DMS53 treated with DMSO at 0.1 percent for 48 hours (cell line): ENCODE data around the gene PI4K2A.
"Not testable (repeated sequence)": the region's sequence is repeated elsewhere in the genome, so short reads cannot be mapped to it uniquely, and the experiment has no call there.

Experiments used
- DNase-seq: peaks from one replicate; lab custom pipeline; 2025; ENCODE audit not compliant: unreplicated experiment; lab: John Stamatoyannopoulos, UW

PI4K2A gene

DNA sequence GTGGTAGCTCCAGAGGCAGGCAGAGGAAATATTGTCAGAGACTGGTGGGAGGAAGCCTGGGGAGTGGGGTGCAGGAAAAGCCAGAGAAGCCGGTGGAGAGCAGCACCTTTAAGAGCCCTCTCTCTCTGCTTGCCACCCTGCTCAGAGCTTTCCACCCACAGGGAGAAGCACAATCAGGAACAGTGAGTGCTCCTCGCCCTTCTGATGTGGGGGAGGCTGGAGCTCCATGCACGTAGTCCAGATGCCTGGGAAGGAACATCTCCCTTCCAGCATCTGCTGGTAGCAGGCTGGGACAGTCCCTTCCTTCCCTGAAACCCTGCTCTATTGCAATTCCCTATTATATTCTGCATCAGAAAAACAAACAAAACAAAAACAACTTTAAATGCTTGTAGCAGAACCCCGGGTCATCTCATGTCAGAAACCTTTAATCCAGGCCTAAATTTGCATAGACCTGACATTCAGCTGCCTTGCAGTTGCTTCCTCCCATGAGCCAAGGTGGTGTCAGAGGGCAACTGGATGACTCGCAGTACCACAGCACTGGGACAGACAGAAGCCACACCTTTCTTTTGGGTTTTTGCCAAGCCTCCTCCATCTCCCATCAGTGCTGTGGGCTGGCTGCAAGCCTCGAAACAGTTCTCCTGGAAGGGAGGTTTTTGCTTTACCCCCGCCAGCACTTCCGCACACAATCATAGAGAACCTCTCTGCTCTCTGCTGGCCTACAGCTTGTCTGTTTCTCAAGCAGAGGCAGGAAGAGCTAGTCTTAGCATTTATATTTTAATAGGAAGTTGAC lies 33.5 kb downstream of the PI4K2A start:
- DNase-seq: no peak

DNA sequence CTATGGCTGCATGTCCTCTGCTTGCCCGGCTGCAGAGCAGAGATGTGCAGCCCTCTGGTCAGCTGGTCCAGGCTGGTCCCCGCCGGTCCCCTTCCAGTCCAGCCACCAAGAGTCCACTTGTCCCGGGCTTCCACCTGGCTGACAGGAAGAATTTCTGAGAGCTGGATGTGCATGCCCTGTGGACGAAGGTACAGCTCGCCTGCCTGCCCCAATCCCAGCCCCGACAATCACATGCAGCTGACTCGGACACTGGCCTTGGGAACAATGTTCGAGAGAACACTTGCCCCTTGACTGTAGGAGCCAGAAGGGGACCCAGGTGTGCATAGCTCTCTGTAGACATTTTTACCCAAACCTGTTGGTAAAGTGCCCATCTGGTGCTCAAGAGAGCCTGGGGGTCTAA lies 34.8 kb downstream of the PI4K2A start:
- no peak for DNase-seq

DNA sequence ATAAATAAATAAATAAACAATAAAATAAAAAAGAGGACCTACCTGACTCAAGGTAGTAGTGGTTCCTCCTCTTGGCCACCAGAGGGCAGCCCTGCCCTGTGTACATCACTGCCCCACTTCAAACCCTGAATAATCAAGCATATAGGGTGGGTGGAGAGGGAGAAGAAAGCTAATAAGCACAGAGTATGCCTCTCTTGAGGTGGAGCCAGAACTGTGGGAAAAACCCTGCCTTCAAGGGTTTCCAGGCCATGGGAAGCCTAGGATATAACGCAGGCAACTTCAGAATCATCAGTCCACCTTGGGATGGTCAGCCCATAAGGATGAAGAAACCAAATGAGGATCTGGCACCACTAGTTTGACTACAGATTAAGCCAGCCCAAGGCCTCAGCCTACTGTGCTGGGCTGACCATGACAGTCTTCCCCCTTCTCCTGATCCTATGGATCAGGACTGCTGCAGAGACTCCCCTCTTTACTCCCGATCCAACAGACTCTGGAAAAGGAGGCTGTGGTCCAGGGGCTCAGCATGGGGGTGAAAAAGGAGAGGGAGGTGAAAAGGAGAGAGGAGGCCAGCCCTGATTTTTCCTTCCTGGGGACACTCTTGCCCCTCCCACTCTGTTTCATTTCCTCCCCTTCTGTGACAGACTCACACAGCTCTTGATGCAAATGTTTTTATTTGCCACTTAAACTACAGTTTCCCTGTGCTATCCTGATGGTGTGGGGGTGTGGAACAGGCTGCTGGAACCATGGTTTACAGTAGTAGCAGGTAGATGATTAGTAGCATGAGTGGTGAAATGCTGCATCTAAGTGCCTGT lies 36.5 kb downstream of the PI4K2A start:
- DNase-seq: peak; percentile 83

DNA sequence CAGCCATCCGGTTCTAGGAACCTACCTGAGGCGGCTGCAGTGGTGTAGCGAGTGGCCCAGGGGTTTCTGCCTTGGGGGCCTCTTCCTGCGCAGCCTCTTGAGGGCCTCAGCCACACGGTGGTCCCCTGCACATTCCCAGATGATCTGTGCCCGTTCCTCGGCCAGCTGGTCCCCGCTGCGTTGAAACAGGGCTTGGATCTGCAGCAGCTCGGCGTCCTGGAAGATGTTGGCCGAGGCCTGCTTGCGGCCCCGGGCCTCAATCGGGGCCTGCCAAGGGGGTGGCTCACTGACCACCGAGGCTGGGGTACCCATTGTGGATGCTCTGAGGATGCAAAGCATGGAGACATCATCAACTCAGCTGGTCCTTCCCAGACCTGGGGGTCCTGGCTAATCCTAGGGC lies 39.1 kb downstream of the PI4K2A start:
- DNase-seq: no peak

- no peak for DNase-seq
Measured at GRCh38 chr10:97682042-97682441, 41.6 kb downstream of the PI4K2A start.

DNA sequence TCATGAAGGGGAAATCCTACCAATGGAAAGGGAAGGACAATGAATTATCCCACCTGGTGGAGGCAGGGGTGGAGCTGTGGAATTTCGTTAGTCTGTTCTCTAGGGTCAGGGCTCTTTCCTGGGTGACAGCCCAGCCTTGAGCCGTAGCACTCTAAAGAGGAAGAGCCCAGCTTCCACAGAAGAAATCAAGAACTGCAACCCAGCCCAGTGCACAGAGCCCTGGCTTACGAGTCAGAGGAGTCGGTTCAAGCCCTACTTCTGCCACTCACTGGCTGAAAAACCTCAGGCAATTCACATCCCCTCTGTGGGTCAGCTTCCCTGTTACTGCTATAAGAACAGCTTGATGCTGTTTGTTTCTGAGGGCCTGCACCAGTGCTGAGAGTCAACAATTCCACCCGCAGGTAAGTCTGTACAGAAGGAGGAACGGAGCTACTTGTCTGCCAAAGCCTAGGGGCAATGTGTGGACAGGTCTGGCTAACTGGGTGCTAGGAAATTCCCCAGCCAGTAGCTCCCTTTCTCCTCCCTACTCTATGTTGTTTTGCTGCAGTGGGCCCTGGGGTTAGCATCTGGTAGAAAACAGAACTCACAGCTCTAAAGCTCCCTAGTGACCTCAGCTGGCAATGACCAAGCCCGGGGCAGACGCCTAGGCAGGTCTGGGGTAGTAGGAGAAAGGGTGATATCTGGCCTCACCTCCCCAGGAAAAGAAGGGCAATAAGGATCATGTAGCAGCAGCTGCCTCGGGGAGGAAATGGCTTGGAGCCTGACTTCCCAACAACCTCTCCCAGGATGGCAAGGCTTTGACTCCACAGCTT lies 43.3 kb downstream of the PI4K2A start:
- no peak for DNase-seq

DNA sequence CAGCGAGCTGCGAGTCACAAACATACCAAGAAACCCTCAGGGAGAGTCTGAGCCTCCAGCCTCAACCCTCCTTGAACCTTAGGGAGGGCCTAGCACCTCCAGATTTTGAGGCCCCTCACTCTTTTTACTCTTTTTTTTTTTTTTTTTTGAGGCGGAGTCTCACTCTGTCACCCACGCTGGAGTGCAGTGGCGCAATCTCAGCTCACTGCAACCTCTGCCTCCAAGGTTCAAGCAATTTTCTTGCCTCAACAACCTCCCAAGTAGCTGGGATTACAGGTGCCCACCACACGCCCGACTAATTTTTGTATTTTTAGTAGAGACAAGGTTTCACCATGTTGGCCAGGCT lies 43.9 kb downstream of the PI4K2A start:
- not testable (repeated sequence) for DNase-seq

DNA sequence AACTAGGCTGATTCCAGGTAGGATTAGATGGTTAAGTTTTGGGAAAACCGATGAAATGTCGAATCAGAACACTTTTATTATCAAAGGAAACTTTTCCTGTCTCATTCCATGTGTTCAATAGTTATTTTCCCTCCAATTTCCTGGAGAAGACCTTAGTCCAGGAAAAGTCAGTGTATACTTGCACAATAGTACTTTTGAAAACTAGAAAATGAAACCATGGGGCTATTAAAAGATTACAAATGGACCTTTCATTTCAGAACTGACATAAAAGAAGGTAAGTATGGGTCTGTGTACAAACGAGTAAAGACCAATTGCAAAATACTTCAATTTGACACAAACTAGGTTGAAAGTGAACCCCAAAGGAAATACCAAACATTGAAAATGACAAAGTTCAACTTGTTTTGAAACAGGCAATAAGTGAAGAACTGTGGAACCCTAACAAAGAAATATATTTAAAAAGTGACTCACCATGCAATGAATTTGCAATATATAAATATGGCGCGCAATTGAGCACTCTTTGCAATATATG lies 44.5 kb downstream of the PI4K2A start:
- no peak for DNase-seq

GRCh38 chr10:97685395-97685958 lies 45.0 kb downstream of the PI4K2A start:
- no peak for DNase-seq

- DNase-seq: no peak
Measured at GRCh38 chr10:97686301-97686961, 46.0 kb downstream of the PI4K2A start.

- peak; percentile 99 for DNase-seq
Measured at GRCh38 chr10:97686962-97687784, 46.7 kb downstream of the PI4K2A start, which contains the start of gene AVPI1. AVPI1 (minus strand) TSS chr10:97687241; CDS start chr10:97679905, 7,336 bp downstream.

GRCh38 chr10:97687785-97688781 lies 47.6 kb downstream of the PI4K2A start:
- peak; percentile 56 for DNase-seq

DNA sequence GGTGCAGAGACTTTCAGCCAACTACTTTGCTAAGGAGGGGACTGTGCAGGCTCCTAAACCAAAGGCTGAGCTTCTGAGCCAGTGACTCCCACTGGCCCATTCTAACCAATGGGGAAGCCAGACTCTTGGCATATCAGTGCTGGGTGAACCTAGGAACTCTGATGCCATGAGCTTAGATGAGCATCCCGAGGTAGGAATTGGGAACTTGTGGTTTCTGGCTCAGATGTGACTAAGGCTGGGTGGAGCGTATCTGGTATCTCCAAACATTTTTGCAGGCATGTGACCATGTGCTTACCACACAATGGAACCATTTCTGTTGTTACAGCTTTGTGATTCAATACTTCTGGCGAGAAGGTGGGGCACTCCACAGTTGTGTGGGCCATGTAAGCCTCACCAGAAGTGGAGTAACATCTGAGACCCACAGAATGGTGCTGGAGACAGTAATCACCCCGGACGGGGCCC lies 49.1 kb downstream of the PI4K2A start:
- no peak for DNase-seq

DNA sequence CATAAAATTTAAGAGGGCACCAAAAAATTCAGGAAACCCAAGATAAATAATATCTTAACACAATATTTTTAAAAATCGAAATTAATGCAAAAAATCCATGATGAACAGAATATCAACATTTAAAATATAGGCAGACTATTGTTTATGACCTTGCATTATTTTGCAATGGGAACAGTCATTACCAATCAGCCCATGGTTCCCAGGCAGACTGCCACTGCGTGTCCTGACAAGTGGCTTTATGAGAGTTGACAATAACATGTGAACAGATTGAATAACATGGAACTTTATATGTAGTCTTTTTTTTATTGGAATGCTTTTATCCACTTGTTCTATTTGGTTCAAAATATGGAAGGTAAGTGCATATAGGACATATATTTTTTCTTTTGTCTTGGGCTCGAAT lies 49.7 kb downstream of the PI4K2A start:
- DNase-seq: no peak

- not testable (repeated sequence) for DNase-seq
Measured at GRCh38 chr10:97698072-97698655, 57.7 kb downstream of the PI4K2A start.

DNA sequence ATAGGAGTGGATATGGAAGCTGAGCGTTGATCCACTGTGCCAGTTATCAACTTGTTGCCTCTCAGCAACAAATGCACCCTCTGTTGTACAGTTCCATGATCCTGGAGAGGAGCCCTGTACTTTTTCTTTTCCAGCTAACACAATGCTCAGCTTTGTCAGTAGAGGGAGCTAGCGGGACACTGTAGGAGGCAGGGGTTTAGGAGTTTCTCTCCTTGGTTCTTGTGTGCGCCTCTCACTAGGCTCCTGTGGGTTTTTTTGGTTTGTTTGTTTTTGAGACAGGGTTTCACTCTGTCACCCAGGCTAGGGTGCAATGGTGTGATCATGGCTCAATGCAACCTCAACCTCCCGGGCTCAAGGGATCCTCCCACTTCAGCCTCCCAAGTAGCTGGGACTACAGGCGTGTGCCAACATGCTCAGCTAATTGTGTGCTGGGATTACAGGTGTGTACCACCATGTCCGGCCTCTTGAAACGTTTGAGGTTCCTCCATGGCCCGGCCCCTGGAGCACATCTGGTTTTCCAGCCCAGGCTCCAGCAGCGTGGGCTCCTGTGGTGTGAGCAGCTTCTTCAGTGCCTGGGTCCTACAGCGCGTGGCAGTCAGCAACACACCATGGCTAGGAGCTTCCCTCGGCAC lies 61.1 kb downstream of the PI4K2A start:
- peak; percentile 90 for DNase-seq

DNA sequence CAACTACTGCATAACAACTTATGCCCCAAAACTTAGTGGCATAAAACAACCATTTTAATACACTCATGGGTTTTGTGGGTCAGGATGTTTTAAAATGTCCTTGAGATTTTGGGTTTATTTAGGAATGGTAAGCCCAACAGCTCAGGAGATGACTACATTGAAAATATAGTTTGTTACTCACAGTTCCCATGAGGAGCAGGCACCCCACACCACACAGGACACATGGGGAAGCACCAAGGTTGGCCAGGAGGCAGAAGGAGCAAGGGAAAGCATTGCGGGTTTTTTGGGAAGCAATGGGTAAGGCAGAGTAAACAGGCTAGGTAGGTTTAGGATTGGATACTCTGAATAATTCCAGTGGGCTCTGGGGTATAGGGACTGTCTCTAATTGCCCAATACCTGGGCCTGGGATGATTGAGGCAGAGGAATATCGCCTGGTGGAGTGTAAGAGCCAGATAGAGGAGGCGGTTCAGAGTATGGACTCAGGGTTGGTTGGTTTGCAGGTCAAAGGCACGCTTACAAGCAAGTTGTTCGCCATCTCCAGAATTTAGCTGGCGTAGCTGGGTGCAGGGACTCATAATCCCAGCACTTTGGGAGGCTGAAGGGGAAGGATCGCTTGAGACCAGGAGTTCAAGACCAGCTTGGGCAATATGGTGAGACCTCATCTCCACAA lies 63.1 kb downstream of the PI4K2A start:
- DNase-seq: no peak
